T-helper 2 cell treated with Interferon-gamma antibody and Interleukin-4, amounts not matched to agents 100 ng/mL and 5 ng/mL, for 36 hours (primary cell): ENCODE results near the gene SIM1. TPM values are rescaled to one million over a fixed set of nuclear protein-coding genes. Genes with fewer than 3 reads are reported as not detected.

ENCODE experiments used
- intact Hi-C: fragments of 100-400 bp; cut with micrococcal nuclease; formaldehyde crosslinking; loops from one replicate; pipeline ENCODE4 v1.15.1; 2023
- total RNA-seq: library from RNA; stranded (reverse); gene quantifications from 2 replicates; pipeline ENCODE4 v1.2.3, GENCODE V29; 2022

Gene SIM1
- total RNA-seq, 1 donor from 2014 or later, result 0.07 TPM

DNA sequence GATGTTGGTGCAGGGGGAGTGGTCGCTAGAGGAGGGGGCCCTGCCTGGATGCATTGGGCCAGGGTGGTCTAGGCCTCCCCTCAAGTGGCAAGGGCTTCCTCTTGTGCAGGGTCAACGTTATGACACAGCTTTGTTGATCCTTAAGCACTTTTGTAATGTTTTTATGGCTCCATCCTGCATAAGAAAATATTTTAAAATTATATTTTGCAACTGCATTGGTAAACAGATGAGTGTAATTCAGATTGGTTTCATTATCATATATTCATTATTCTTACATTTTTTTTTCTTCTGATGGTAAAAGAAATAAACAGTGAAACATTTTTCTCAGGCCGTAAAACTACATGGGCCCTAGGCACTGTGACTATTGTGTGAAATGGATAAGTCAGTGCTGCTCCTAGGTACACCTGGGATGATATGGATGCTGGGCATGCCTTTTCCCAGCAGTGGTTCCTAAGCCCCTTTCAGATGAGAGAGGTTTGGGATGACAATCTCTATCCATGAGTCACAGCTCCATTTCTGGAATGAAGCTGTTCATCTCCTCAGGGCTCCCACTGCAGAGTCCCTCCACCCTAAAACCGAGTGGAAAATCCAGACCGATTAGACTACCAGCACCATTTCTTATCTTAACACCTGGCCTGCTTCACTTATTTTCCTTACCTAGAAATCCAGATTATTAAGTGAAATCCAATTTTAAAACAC, 5.8 kb upstream of the SIM1 start:
- intact Hi-C loops, result no loop called here

DNA sequence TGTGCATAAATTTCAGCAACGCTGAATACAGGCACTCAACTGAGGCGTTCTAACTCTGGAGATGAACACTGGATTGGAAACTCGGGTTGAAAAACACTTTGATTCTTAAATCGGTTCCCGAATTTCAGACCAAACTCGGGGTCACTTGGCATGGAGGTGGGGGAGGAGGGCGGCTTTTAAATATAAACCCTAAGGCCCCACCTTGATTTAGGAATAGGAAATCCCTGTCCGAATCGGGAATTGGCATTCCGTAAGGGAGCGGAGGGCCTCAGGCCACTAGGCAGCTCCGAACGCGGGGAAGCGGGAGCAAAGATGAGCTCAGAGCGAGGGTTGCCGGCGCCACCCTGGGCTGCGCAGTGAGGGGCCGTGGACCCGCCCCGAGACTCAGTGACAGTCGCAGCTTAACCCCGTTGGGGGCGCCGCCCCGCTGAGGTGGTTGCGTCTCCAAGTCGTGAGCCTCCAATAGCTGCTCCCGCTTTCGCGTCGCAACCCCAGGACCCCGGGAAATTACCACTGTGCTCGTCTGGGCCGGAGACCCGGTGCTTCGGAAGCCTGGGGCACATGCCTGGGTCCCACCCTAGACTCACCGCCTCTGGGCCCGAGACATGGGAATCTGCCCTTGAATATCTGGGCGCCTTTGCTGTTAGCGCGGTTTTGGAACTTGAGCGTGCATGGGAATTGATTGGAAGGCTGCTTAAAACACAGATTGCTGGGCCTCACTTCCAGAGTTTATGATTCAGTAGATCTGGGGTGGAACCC, 4.6 kb upstream of the SIM1 start:
- intact Hi-C loops, result loop anchor here (5.0 kb wide), 3 partner anchors 297 to 1632 kb away; partner anchors contain the start of gene PRDM13

GRCh38 chr6:100468016-100468622, 3.4 kb upstream of the SIM1 start:
- intact Hi-C loops, result loop anchor here (5.0 kb wide), 3 partner anchors 296 to 1631 kb away; partner anchors contain the start of gene PRDM13

GRCh38 chr6:100467129-100468015, 2.7 kb upstream of the SIM1 start:
- intact Hi-C loops, result loop anchor here (1.0 to 5.0 kb wide), 4 partner anchors 20 to 1630 kb away; partner anchors contain the start of gene PRDM13

DNA sequence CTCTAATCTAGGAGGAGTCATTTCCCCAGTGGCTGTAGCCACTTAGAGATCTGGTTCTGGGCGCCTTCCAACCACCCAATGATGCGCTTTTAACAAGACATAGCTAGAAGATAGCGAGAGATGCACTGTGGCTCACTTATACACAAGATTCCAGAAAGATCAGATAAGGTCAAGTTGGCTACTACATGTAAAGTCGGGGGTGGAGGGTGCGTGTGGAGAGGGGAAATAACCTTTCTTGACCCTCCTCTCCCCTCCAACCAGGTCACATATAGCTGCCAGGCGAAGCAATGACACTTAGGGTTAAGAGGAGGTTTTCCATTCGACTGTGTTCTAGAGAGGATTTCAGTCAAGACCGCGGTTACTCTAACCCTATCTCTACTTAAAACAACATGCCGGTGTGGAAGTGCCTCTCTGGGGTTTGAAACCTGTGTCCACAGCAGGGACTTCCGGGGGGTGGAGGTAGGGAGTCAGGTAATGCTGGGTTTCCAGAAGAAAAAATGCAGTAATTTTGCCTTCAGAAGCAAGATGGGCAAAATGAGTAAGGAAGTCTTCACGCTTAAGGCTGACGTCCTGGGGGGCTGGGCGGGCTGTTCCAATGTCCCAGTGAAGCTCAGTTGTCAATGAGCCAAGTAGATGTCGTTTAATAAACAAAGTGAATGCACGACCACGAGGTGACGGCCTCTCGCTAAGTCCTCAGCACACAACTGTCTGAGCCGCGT, 1.8 kb upstream of the SIM1 start:
- intact Hi-C loops, result loop anchor here (1.0 to 5.0 kb wide), 5 partner anchors 10 to 1629 kb away; partner anchors contain the start of gene PRDM13

DNA sequence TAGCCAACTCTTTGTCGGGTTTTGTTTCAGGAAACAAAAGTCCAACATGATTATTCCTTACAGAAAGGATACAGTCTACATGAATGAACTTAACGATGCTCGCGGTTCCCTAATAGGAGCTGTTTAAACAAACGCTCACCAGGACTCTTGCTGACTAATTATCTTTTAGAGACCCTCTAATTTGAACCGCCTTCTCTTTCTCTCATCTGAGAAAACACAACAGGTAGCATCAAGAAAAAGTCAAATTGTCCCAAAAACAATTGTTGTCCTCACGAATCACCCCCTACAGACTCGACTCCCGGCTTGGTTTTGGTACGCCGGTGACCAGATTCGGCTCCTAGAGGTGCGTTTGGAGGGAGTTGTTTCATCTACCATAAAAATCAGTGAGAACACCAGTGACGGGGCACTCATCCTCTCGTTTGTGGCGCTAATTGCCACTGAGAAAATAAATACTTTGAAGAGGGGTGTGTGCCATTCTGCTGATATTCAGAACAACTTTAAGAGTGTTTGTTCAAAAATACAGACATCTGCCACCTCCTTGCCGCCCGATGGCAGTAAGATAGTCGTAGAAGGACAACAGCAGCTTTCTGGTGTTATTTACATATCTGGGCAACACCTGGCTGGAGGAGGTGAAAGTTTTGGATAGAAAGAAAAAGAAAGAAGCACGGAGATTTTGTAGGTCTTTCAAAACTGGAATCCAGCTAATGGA, 1.1 kb upstream of the SIM1 start:
- intact Hi-C loops, result loop anchor here (1.0 to 5.0 kb wide), 4 partner anchors 10 to 1629 kb away; partner anchors contain the start of gene PRDM13

GRCh38 chr6:100464162-100464851, 414 bp downstream of the SIM1 start:
- intact Hi-C loops, result no loop called here

GRCh38 chr6:100463630-100464161, 1.0 kb downstream of the SIM1 start:
- intact Hi-C loops, result no loop called here

GRCh38 chr6:100462706-100463629, 1.8 kb downstream of the SIM1 start:
- intact Hi-C loops, result loop anchor here (1.0 kb wide), 1 partner anchor 16 kb away; no protein-coding TSS in a partner anchor

DNA sequence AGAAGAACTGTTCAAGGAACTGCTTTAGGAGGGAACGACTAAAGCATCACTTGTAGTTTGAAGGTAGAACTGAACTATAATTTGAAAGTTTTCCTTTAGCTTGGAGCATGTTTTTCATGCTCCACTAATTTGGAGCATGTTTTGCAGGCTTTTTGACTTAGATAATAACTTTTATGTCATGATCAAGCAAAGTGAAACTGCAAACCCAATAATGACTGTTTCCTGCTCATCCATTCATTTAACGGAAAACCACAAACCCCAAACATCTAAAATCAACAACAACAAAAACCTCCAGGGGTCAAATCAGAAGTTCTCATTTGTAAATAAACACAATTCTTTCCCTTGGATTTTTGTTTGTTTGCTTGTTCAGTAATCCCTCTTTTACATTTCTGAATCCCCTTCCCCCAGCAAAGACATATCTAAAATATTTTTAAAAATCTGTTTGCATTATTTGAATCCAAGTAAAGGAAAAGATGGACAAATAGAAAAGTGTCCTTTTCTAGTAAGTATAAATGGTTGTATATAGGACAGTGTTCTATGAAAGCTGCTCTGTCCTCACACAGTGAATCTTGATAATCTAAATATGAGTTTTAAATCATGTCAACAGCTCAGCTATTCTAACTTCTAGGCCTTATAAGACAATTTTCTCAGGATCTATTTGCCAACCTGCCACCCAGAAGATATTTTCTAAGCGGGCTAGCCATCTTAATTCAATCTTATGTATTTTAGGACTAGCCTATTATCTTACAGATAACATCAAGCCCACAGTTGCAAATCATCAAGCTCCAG, 2.6 kb downstream of the SIM1 start:
- intact Hi-C loops, result loop anchor here (1.0 kb wide), 1 partner anchor 15 kb away; no protein-coding TSS in a partner anchor

- intact Hi-C loops, result no loop called here
Measured at GRCh38 chr6:100461278-100461916, 3.3 kb downstream of the SIM1 start.

- intact Hi-C loops, result no loop called here
Measured at GRCh38 chr6:100460650-100461204, 4.0 kb downstream of the SIM1 start.

- intact Hi-C loops, result no loop called here
Measured at GRCh38 chr6:100459592-100460184, 5.0 kb downstream of the SIM1 start.

DNA sequence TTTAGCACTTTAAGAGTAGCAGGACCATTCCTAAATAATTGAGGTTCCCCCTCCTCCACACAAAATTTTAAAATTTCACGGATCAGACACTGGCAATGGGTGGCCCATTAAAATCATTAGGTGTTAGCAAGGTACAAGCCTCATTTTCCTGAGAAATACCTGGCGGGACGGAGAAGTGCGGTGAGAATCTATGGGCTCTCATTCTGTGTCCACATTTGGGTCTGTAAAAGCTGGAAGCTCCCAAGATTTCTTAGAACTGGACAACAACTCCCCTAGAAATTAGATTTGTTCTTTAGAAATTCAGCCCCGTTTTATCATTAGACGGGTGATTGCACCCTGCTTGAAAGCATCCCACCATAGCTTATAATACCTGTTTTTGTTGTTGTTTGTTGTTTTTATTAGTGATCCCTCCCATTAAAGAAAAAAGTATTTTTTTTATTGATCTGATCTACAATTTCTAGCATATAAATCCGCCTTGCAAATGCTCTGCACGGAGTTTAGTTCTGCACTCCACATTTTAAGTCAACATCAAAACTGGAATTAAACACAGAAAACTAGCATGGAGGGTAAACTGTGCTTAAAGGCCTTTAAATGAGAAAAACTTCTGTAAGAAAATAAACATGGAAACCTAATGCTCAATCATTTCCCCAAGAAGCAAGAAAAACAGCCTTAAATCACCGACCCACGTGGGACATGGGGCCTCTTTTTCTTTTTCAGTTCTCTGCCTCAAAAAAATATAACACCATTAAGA, 5.7 kb downstream of the SIM1 start:
- intact Hi-C loops, result no loop called here
